PFSK-1 (cell line): ENCODE measurements around the gene FNIP2.

Experiments used
- FOXP2 ChIP-seq: optimal IDR thresholded peaks from 2 replicates; pipeline ENCODE3; 2011; ENCODE audit warnings: borderline replicate concordance, control low read depth, inconsistent platforms; ENCODE audit not compliant: insufficient read depth; ENCODE audit errors: extremely low read length, extremely low read depth
- POLR2AphosphoS5 ChIP-seq: IDR thresholded peaks from 2 replicates; pipeline ENCODE4 v1.6.1; 2012; ENCODE audit warnings: low read depth, mild to moderate bottlenecking, control low read depth, low read length, moderate library complexity
- SIN3A ChIP-seq: IDR thresholded peaks from 2 replicates; pipeline ENCODE4 v1.6.1; 2012; ENCODE audit warnings: mild to moderate bottlenecking, low read length, moderate library complexity, borderline replicate concordance; ENCODE audit not compliant: insufficient read depth
- TF ChIP-seq, protein P1 (sequence below), 2 experiments: IDR thresholded peaks; 2 replicates each; pipeline versions ENCODE4 v1.6.1 to v1.8.0; 2011 to 2012; ENCODE audit warnings: low read depth in 2 of 2, low read length in 2 of 2, control low read depth in 1 of 2, inconsistent platforms in 1 of 2, mild to moderate bottlenecking in 1 of 2, moderate library complexity in 1 of 2; ENCODE audit not compliant: insufficient read depth in 1 of 2

DNA sequence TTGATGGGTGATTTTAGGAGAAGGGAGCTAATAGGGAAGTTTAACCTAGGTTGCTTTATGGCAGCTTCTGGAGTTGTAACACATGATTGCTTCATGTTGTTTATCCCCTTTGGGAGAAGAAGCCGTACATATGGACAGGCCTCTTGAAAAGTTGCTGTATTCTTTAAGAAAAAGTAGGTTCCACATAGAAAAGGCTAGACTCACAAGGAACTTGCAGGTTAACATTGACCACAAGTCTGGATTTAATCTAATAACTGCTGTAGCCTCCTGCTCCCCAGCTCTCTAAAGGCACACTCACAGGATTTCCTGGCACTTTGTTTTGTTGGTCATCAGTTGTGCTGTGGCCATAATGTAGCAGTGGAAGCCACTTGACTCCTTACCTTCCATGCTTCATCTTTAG lies 19.7 kb downstream of the FNIP2 start:
- TF ChIP-seq POLR2AphosphoS5: no peak
- TF ChIP-seq, protein P1, sequence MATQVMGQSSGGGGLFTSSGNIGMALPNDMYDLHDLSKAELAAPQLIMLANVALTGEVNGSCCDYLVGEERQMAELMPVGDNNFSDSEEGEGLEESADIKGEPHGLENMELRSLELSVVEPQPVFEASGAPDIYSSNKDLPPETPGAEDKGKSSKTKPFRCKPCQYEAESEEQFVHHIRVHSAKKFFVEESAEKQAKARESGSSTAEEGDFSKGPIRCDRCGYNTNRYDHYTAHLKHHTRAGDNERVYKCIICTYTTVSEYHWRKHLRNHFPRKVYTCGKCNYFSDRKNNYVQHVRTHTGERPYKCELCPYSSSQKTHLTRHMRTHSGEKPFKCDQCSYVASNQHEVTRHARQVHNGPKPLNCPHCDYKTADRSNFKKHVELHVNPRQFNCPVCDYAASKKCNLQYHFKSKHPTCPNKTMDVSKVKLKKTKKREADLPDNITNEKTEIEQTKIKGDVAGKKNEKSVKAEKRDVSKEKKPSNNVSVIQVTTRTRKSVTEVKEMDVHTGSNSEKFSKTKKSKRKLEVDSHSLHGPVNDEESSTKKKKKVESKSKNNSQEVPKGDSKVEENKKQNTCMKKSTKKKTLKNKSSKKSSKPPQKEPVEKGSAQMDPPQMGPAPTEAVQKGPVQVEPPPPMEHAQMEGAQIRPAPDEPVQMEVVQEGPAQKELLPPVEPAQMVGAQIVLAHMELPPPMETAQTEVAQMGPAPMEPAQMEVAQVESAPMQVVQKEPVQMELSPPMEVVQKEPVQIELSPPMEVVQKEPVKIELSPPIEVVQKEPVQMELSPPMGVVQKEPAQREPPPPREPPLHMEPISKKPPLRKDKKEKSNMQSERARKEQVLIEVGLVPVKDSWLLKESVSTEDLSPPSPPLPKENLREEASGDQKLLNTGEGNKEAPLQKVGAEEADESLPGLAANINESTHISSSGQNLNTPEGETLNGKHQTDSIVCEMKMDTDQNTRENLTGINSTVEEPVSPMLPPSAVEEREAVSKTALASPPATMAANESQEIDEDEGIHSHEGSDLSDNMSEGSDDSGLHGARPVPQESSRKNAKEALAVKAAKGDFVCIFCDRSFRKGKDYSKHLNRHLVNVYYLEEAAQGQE (IDR thresholded peaks at IDR 0.05; ENCODE audit: insufficient read depth in 1 of 2, low read depth in 2 of 2, low read length in 2 of 2): no peak
- no peak for TF ChIP-seq SIN3A
- TF ChIP-seq FOXP2: no peak
